HL-60 (cell line): Measurements from ENCODE around the gene MALRD1.

Experiments used
- DNase-seq, 2 experiments: peaks; one replicate each; pipeline ENCODE4 v3.0.0-alpha.2; 2010 to 2020; ENCODE audit warnings: low read depth in 1 of 2, low spot score in 1 of 2
- H3K27ac ChIP-seq: fragments of 250-450 bp; sonication (Bioruptor Pico); replicated peaks from 2 replicates; pipeline ENCODE4 v1.5.1; 2020; ENCODE audit warnings: mild to moderate bottlenecking, moderate library complexity
- H3K27me3 ChIP-seq: fragments of 250-450 bp; sonication (Bioruptor Pico); 2 replicates; pipeline ENCODE4 v1.5.1; 2021; ENCODE audit warnings: mild to moderate bottlenecking, moderate library complexity; ENCODE audit not compliant: insufficient read depth, poor library complexity, severe bottlenecking
- H3K4me3 ChIP-seq: replicated peaks from 2 replicates; pipeline ENCODE4 v1.5.1; 2011; ENCODE audit warnings: mild to moderate bottlenecking, control low read depth, low read length; ENCODE audit not compliant: insufficient read depth
- GABPA ChIP-seq: IDR thresholded peaks from 2 replicates; pipeline ENCODE4 v1.6.1; 2012; ENCODE audit warnings: low read depth
- POLR2AphosphoS5 ChIP-seq: IDR thresholded peaks from 2 replicates; pipeline ENCODE4 v1.6.1; 2012; ENCODE audit warnings: low read depth
- SPI1 ChIP-seq: IDR thresholded peaks from 2 replicates; pipeline ENCODE4 v1.6.1; 2012; ENCODE audit warnings: low read depth, mild to moderate bottlenecking, borderline replicate concordance
- TF ChIP-seq, protein P1 (sequence below): IDR thresholded peaks from 2 replicates; pipeline ENCODE4 v1.6.1; 2012; ENCODE audit warnings: low read depth; ENCODE audit not compliant: insufficient replicate concordance
- TF ChIP-seq, protein P2 (sequence below): IDR thresholded peaks from one replicate; pipeline ENCODE4 v1.5.1; 2011; ENCODE audit warnings: low read length, control low read depth, inconsistent platforms; ENCODE audit not compliant: insufficient read depth

The MALRD1 gene

DNA sequence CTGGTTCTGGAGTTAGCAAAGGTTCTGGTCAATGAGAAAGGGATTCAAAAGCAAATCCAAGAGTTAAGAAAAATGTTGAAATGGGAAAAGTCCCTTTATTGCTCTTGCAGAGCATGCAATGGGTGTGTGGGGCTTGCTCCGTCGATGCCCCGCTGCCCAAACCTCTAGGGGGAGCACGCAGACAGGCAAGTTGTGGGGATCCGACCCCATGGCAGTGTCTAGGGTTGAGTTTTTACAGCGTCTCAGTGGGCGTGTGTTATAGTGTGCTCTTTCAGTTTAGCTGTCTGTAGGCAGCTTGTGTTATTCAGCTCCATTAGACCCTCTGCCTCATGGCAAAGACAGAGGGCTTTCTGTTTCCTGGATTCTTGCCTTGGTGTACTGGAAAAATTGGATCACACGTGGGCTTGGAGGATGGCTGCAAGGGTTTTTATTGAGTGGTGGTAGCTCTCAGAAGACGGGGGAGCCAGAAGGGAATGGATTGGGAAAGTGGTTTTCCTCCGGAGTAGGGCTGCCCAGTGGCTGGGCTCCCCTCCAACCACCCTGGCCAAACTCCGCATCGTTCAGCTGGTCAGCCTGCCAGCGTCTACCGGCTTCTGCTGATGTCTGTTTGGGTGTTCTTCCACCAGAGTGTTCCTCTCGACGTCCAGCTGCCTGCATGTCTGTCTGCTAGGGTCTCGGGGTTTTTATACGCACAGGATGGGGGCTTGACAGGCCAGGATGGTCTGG is 665.4 kb downstream of the MALRD1 start:
- H3K4me3 ChIP-seq = no peak overlapping the region
- H3K27me3 ChIP-seq = no peaks in the 10 kb centered on the region
- no peak overlapping the region for H3K27ac ChIP-seq
- TF ChIP-seq, protein P1, sequence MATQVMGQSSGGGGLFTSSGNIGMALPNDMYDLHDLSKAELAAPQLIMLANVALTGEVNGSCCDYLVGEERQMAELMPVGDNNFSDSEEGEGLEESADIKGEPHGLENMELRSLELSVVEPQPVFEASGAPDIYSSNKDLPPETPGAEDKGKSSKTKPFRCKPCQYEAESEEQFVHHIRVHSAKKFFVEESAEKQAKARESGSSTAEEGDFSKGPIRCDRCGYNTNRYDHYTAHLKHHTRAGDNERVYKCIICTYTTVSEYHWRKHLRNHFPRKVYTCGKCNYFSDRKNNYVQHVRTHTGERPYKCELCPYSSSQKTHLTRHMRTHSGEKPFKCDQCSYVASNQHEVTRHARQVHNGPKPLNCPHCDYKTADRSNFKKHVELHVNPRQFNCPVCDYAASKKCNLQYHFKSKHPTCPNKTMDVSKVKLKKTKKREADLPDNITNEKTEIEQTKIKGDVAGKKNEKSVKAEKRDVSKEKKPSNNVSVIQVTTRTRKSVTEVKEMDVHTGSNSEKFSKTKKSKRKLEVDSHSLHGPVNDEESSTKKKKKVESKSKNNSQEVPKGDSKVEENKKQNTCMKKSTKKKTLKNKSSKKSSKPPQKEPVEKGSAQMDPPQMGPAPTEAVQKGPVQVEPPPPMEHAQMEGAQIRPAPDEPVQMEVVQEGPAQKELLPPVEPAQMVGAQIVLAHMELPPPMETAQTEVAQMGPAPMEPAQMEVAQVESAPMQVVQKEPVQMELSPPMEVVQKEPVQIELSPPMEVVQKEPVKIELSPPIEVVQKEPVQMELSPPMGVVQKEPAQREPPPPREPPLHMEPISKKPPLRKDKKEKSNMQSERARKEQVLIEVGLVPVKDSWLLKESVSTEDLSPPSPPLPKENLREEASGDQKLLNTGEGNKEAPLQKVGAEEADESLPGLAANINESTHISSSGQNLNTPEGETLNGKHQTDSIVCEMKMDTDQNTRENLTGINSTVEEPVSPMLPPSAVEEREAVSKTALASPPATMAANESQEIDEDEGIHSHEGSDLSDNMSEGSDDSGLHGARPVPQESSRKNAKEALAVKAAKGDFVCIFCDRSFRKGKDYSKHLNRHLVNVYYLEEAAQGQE = no peak
- TF ChIP-seq SPI1 (no peak), GABPA (no peak), POLR2AphosphoS5 (no peak)
- TF ChIP-seq, protein P2, sequence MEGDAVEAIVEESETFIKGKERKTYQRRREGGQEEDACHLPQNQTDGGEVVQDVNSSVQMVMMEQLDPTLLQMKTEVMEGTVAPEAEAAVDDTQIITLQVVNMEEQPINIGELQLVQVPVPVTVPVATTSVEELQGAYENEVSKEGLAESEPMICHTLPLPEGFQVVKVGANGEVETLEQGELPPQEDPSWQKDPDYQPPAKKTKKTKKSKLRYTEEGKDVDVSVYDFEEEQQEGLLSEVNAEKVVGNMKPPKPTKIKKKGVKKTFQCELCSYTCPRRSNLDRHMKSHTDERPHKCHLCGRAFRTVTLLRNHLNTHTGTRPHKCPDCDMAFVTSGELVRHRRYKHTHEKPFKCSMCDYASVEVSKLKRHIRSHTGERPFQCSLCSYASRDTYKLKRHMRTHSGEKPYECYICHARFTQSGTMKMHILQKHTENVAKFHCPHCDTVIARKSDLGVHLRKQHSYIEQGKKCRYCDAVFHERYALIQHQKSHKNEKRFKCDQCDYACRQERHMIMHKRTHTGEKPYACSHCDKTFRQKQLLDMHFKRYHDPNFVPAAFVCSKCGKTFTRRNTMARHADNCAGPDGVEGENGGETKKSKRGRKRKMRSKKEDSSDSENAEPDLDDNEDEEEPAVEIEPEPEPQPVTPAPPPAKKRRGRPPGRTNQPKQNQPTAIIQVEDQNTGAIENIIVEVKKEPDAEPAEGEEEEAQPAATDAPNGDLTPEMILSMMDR = no peak
- DNase-seq = no peak

DNA sequence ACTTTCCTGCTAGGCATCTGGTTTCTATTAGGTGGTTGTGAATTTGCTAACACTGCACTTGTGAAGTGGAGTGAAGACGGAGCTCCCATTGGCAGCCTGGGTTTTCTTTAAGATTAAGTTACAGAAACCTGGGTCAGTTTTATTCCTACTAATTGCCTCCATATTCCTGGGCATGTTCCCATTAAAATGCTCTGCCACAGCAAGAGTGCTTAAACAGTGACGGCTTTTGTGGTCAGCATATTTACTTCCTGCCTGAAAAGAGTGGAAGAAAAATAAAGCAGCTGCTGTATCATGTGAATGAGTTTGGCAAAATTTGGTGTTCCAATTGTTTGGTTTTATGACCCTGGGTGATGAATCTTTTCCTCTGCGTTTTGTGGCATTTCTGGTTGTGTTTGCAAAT is 670.7 kb downstream of the MALRD1 start:
- Histone ChIP-seq H3K27me3 (no peaks in the 10 kb centered on the region), H3K4me3 (no peak overlapping the region), H3K27ac (no peak overlapping the region)
- TF ChIP-seq SPI1 (no peak), GABPA (no peak), POLR2AphosphoS5 (no peak)
- TF ChIP-seq, protein P2 = no peak
- TF ChIP-seq, protein P1 = no peak
- DNase-seq = no peak

DNA sequence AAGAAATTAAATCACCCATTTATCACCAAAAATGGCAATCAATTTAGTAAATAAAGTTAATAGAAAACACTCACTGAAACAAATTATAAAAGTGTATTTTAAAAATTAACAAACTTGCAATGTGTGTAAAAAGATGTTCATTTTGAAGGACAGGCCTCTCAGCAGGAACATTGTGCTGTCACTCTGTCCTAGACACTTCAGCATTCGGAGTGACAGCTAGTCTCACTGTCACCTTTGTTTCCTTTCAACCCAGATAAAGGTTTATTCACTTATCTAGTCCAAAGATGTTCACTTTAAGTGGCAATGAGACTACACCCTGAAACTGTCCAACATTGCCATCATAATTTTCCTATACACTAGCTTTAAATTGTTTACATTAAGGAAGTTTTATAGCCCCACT is 675.7 kb downstream of the MALRD1 start:
- TF ChIP-seq POLR2AphosphoS5 (no peak), GABPA (no peak), SPI1 (no peak)
- TF ChIP-seq, protein P2 = no peak
- TF ChIP-seq, protein P1 = no peak
- Histone ChIP-seq H3K4me3 (no peak overlapping the region), H3K27me3 (no peaks in the 10 kb centered on the region), H3K27ac (no peak overlapping the region)
- no peak for DNase-seq
